Measurements from ENCODE around the gene SQSTM1. TPM values are rescaled to one million over a fixed set of nuclear protein-coding genes. Genes with fewer than 3 reads are reported as not detected.

Gene SQSTM1
- total RNA-seq, 1 experiment from 2014 or later: 612 TPM

DNA sequence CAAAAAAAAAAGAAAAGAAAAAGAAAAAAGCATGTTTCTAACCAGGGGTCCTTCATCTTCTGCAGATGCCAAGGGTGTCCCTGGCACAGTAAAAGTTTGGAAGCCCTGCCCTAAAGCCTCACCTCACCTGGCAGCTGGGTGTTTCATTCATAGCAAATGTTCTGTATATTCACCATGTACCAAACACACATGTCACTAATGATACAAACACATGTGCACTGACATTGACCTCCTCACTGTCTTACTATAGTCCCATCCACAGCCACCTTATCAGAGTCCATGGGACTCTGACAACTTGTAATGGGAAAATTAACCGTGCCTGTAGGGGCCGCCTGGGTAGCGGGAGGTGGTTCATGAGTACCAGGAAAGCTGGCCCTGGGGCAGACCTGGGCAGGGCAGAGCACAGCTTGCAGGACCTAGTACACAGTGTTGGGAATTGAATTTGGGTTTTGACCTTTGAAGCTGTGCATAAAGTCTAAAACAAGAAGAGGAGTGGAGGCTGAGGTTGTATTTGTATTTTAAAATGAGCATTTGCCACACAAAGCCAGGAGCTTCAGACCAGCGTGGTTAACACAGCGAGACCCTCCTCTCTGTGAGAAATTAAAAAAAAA, 7.6 kb upstream of the SQSTM1 start:
- BruUV-seq (replicated peaks): no TSS peak
- H3K27me3 Mint-ChIP-seq (ENCODE audit: insufficient read depth, unreplicated experiment): no peaks in the 10 kb centered on the region
- no peak overlapping the region for H3K4me3 Mint-ChIP-seq (ENCODE audit: unreplicated experiment)
- intact Hi-C loops (cut with micrococcal nuclease): no loop called here
- DNase-seq (ENCODE audit: unreplicated experiment): no peak
- peaks cover 7% of the 10 kb centered on the region for H3K4me1 Mint-ChIP-seq (ENCODE audit: insufficient read depth, unreplicated experiment)
- POLR2A ChIA-PET: interaction anchor here (1.1 kb wide), 1 partner anchor 9 kb away, joined by 3 read pairs; no protein-coding TSS in a partner anchor
- no peaks in the 10 kb centered on the region for H3K9me3 Mint-ChIP-seq (ENCODE audit: unreplicated experiment)
- TF ChIP-seq CTCF (IDR thresholded peaks at IDR 0.05; ENCODE audit: unreplicated experiment): no peak
- H3K36me3 Mint-ChIP-seq (ENCODE audit: insufficient read depth, unreplicated experiment): peaks cover 34% of the 10 kb centered on the region
- no peak overlapping the region for H3K27ac Mint-ChIP-seq (ENCODE audit: low read depth, unreplicated experiment)
- CTCF ChIA-PET: interaction anchor here (0.6 to 1.6 kb wide), 2 partner anchors 17 to 142 kb away, joined by 3 to 5 read pairs; no protein-coding TSS in a partner anchor

DNA sequence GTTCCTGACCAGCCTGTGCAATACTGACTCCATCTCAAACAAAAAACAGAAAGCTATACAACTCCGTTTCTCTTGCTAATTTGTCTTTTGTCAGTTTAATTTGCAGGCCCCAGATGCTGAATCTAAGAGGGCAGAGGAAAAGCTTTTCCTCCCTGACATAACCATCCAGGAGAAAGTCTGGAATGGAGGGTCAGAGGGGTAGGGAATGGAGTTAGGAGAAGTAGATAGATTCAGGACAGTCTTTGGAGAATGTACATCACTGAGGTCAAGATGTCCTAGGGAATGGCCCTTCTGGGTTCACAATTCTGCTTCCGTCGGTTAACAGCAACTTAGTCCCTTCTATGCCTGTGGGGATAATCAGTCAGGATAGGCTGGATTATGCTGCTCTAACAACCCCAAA, 6.6 kb upstream of the SQSTM1 start:
- H3K27me3 Mint-ChIP-seq (ENCODE audit: insufficient read depth, unreplicated experiment): no peaks in the 10 kb centered on the region
- TF ChIP-seq CTCF (IDR thresholded peaks at IDR 0.05; ENCODE audit: unreplicated experiment): no peak
- H3K9me3 Mint-ChIP-seq (ENCODE audit: unreplicated experiment): no peaks in the 10 kb centered on the region
- BruUV-seq (replicated peaks): no TSS peak
- H3K36me3 Mint-ChIP-seq (ENCODE audit: insufficient read depth, unreplicated experiment): peaks cover 34% of the 10 kb centered on the region
- POLR2A ChIA-PET: no interaction called here
- DNase-seq (ENCODE audit: unreplicated experiment): no peak
- peaks cover 13% of the 10 kb centered on the region for H3K4me1 Mint-ChIP-seq (ENCODE audit: insufficient read depth, unreplicated experiment)
- intact Hi-C loops (cut with micrococcal nuclease): no loop called here
- CTCF ChIA-PET: interaction anchor here (0.8 to 1.6 kb wide), 2 partner anchors 18 to 187 kb away, joined by 3 read pairs; no protein-coding TSS in a partner anchor
- H3K4me3 Mint-ChIP-seq (ENCODE audit: unreplicated experiment): no peak overlapping the region
- H3K27ac Mint-ChIP-seq (ENCODE audit: low read depth, unreplicated experiment): no peak overlapping the region

DNA sequence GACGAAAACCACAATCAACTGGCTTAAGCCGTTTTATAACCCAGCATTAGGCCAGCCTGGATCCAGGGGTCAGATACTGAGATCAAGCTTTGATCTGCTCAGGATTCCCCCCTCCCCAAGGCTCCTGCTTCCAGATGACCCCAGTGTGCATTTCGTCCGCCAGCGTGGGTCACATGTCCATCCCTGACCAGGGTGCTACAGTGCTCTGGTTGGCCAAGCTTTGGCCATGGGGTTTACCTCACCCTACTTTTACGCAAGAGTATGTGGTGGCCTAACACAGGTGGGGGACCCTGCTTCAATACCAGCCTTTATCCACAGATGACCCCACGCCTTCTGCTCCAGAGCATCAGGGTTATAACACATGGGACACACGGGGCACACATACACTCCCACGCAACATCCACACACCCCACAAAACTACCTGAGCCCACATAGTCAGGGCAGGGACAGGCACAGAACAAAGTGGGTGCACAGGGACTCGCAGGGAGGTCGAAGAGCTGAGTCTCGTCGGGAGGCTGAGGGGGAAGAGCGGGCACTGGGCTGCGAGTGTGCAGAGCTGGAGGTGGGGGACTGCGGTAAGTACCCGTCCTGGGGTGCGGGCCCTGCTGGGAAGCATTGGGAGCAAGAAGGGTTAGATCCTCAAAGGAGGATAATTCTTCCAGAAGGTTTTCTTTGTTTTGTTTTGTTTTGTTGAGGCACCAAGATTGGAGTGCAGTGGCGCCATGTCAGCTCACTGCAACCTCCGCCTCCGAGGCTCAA, 5.0 kb upstream of the SQSTM1 start:
- DNase-seq (ENCODE audit: unreplicated experiment): no peak
- H3K27ac Mint-ChIP-seq (ENCODE audit: low read depth, unreplicated experiment): no peak overlapping the region
- H3K27me3 Mint-ChIP-seq (ENCODE audit: insufficient read depth, unreplicated experiment): no peaks in the 10 kb centered on the region
- POLR2A ChIA-PET: interaction anchor here (0.6 to 1.7 kb wide), 4 partner anchors 18 to 86 kb away, joined by 3 to 4 read pairs (median 3); partner anchors contain the start of gene LTC4S
- no TSS peak for BruUV-seq (replicated peaks)
- no peak for TF ChIP-seq CTCF (IDR thresholded peaks at IDR 0.05; ENCODE audit: unreplicated experiment)
- CTCF ChIA-PET: no interaction called here
- intact Hi-C loops (cut with micrococcal nuclease): no loop called here
- peaks cover 44% of the 10 kb centered on the region for H3K36me3 Mint-ChIP-seq (ENCODE audit: insufficient read depth, unreplicated experiment)
- H3K9me3 Mint-ChIP-seq (ENCODE audit: unreplicated experiment): no peaks in the 10 kb centered on the region
- H3K4me3 Mint-ChIP-seq (ENCODE audit: unreplicated experiment): no peak overlapping the region
- H3K4me1 Mint-ChIP-seq (ENCODE audit: insufficient read depth, unreplicated experiment): peaks cover 24% of the 10 kb centered on the region

DNA sequence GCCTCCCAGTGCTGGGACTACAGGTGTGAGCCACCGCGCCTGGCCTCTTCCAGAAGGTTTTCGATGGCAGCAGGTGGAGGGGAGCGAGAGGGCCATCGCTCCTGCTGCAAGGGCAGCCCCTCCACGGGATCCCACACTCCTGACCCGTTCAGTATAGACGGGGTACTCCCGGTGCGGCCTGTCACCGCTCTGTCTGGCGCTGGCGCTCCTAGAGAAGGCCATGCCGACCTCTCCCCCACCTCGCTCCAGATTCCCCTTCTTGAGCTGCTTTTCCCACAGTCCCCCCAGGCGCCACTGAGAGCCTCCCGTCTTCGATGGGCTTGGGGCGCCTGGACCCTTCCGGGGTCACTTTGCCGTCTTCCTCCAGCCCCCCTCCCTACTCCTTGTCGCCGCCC, 4.3 kb upstream of the SQSTM1 start:
- H3K9me3 Mint-ChIP-seq (ENCODE audit: unreplicated experiment): no peaks in the 10 kb centered on the region
- DNase-seq (ENCODE audit: unreplicated experiment): no peak
- H3K4me1 Mint-ChIP-seq (ENCODE audit: insufficient read depth, unreplicated experiment): peaks cover 24% of the 10 kb centered on the region
- intact Hi-C loops (cut with micrococcal nuclease): no loop called here
- no TSS peak for BruUV-seq (replicated peaks)
- no peaks in the 10 kb centered on the region for H3K27me3 Mint-ChIP-seq (ENCODE audit: insufficient read depth, unreplicated experiment)
- ChIA-PET CTCF (no interaction called here), POLR2A (interaction anchor here (0.6 to 1.7 kb wide), 4 partner anchors 19 to 152 kb away, joined by 3 to 4 read pairs (median 4); partner anchors contain the start of gene LTC4S)
- peaks cover 45% of the 10 kb centered on the region for H3K36me3 Mint-ChIP-seq (ENCODE audit: insufficient read depth, unreplicated experiment)
- no peak overlapping the region for H3K4me3 Mint-ChIP-seq (ENCODE audit: unreplicated experiment)
- H3K27ac Mint-ChIP-seq (ENCODE audit: low read depth, unreplicated experiment): no peak overlapping the region
- no peak for TF ChIP-seq CTCF (IDR thresholded peaks at IDR 0.05; ENCODE audit: unreplicated experiment)

Measured in MCF 10A (cell line).